Naive thymus-derived CD4-positive, alpha-beta T cell (primary cell): ENCODE results near the gene SMS. TPM values are rescaled to one million over a fixed set of nuclear protein-coding genes. Genes with fewer than 3 reads are reported as not detected.

Experiments
- ATAC-seq: fragments of 150-1000 bp; cut with Tn5 transposase; 2 replicates; pipeline ENCODE4 v1.10.0; 2021; ENCODE audit warnings: mild to moderate bottlenecking, moderate library complexity
- CTCF ChIA-PET: fragments of 350-600 bp; sonication (Branson Sonifier 250); formaldehyde crosslinking; loops from one replicate; lab custom pipeline; 2021; ENCODE audit warnings: antibody characterized with exemption; lab: Charles Lee
- POLR2A ChIA-PET: fragments of 350-600 bp; sonication (Branson Sonifier 250); formaldehyde crosslinking; loops from one replicate; lab custom pipeline; 2021; ENCODE audit warnings: antibody characterized with exemption, inconsistent platforms; lab: Charles Lee
- DNase-seq, 9 donors: peaks; one replicate each; pipeline versions ENCODE4 v3.0.0 to v3.0.0-alpha.2; 2020 to 2022; ENCODE audit warnings: mixed read lengths in 1 of 9
- H3K27ac ChIP-seq: one replicate; pipeline ENCODE4 v1.7.0; 2013; ENCODE audit warnings: mild to moderate bottlenecking, low read depth, low read length, moderate library complexity
- H3K27me3 ChIP-seq, 2 donors: one replicate each; pipeline ENCODE4 v1.7.0; 2013; ENCODE audit warnings: low read length in 2 of 2, mild to moderate bottlenecking in 2 of 2, moderate library complexity in 2 of 2; ENCODE audit not compliant: control insufficient read depth in 2 of 2, insufficient read depth in 2 of 2
- H3K36me3 ChIP-seq, 3 experiments: 1 replicate in 2 of 3; 2 replicates in 1 of 3; pipeline ENCODE4 v1.7.0; 2013; ENCODE audit warnings: low read length in 3 of 3, mild to moderate bottlenecking in 3 of 3, moderate library complexity in 1 of 3; ENCODE audit not compliant: insufficient read depth in 3 of 3, control insufficient read depth in 2 of 3
- H3K4me1 ChIP-seq, 2 donors: one replicate each; pipeline ENCODE4 v1.7.0; 2013; ENCODE audit warnings: low read length in 2 of 2, mild to moderate bottlenecking in 2 of 2, moderate library complexity in 1 of 2; ENCODE audit not compliant: control insufficient read depth in 2 of 2, insufficient read depth in 2 of 2
- H3K4me3 ChIP-seq: 2 replicates; pipeline ENCODE4 v1.7.0; 2013; ENCODE audit warnings: mild to moderate bottlenecking, low read length
- H3K9me3 ChIP-seq, 3 experiments: 1 replicate in 2 of 3; 2 replicates in 1 of 3; pipeline ENCODE4 v1.7.0; 2013; ENCODE audit warnings: low read length in 3 of 3; ENCODE audit not compliant: control insufficient read depth in 2 of 3
- H3K27ac Mint-ChIP-seq, 9 donors: one replicate each; pipeline ENCODE4 v1.8.0; 2020 to 2022; ENCODE audit warnings: mixed read lengths in 9 of 9, mild to moderate bottlenecking in 8 of 9, moderate library complexity in 5 of 9, inconsistent platforms in 2 of 9
- H3K27me3 Mint-ChIP-seq, 5 donors: one replicate each; pipeline ENCODE4 v1.8.0; 2021 to 2022; ENCODE audit warnings: mixed read lengths in 5 of 5, mild to moderate bottlenecking in 1 of 5
- H3K36me3 Mint-ChIP-seq, 5 donors: one replicate each; pipeline ENCODE4 v1.8.0; 2020 to 2022; ENCODE audit warnings: mixed read lengths in 5 of 5, mild to moderate bottlenecking in 3 of 5, inconsistent platforms in 1 of 5
- H3K4me1 Mint-ChIP-seq, 7 donors: one replicate each; pipeline ENCODE4 v1.8.0; 2020 to 2022; ENCODE audit warnings: mixed read lengths in 7 of 7, mild to moderate bottlenecking in 3 of 7, inconsistent platforms in 1 of 7
- H3K4me3 Mint-ChIP-seq, 10 donors: one replicate each; pipeline ENCODE4 v1.8.0; 2020 to 2022; ENCODE audit warnings: mild to moderate bottlenecking in 10 of 10, mixed read lengths in 10 of 10, moderate library complexity in 6 of 10, inconsistent platforms in 2 of 10
- H3K9me3 Mint-ChIP-seq, 11 donors: one replicate each; pipeline ENCODE4 v1.8.0; 2020 to 2022; ENCODE audit warnings: mixed read lengths in 11 of 11, mild to moderate bottlenecking in 4 of 11, inconsistent platforms in 1 of 11, moderate library complexity in 1 of 11
- intact Hi-C, 2 donors: fragments of 100-400 bp; cut with micrococcal nuclease; formaldehyde crosslinking; loops; one replicate each; pipeline ENCODE4 v1.15.1; 2023
- polyA plus RNA-seq, 2 donors: library from polyadenylated mRNA; unstranded; fragments of 300-500 nt; fragmentation: Illumina TruSeq; gene quantifications; one replicate each; pipeline ENCODE4 v1.2.3, GENCODE V29; 2021
- total RNA-seq, 6 experiments: library from RNA in 5 of 6; stranded (reverse) in 5 of 6; gene quantifications; 1 replicate in 5 of 6; 2 replicates in 1 of 6; pipeline ENCODE4 v1.2.3 and lab custom pipeline; 2021 to 2026

SMS gene
- total and polyA plus RNA-seq, 7 experiments from 2014 or later: 14.7 to 57.4 (median 20.4) TPM

GRCh38 chrX:21972721-21973120 lies 32.2 kb downstream of the SMS start:
- H3K4me3 ChIP-seq: no peak overlapping the region
- no peak overlapping the region for H3K27ac ChIP-seq
- Mint-ChIP-seq H3K27me3 (no peaks in the 10 kb centered on the region), H3K36me3 (peaks cover 0 to 11% (median 5%) of the 10 kb centered on the region in 5 donors), H3K27ac (peak overlapping the region; percentile 82 to 98 (median 94)), H3K9me3 (no peaks in the 10 kb centered on the region), H3K4me3 (peak overlapping the region in 9 of 10 donors; percentile 30 to 82 (median 61)), H3K4me1 (peaks cover 0 to 37% (median 26%) of the 10 kb centered on the region in 7 donors)
- peaks cover 0 to 4% (median 0%) of the 10 kb centered on the region in 3 experiments for H3K36me3 ChIP-seq
- CTCF ChIA-PET: no interaction called here
- DNase-seq (peak in 7 of 9 donors; percentile 11 to 48 (median 31)), ATAC-seq (peak; percentile 83)
- POLR2A ChIA-PET: no interaction called here
- H3K4me1 ChIP-seq: peaks cover 10% of the 10 kb centered on the region in 2 donors
- H3K27me3 ChIP-seq: no peaks in the 10 kb centered on the region
- no peaks in the 10 kb centered on the region for H3K9me3 ChIP-seq
- intact Hi-C loops: loop anchor here in 1 of 2 donors (5.0 to 10.0 kb wide), 3 partner anchors 45 to 1708 kb away; partner anchors contain the start of gene RPS6KA3

GRCh38 chrX:21973321-21974010 lies 33.0 kb downstream of the SMS start:
- Mint-ChIP-seq H3K4me1 (peaks cover 0 to 37% (median 26%) of the 10 kb centered on the region in 7 donors), H3K4me3 (peak overlapping the region; percentile 70 to 90 (median 82)), H3K9me3 (no peaks in the 10 kb centered on the region), H3K27ac (peak overlapping the region; percentile 94 to 98 (median 95)), H3K27me3 (no peaks in the 10 kb centered on the region), H3K36me3 (peaks cover 0 to 13% (median 7%) of the 10 kb centered on the region in 5 donors)
- Histone ChIP-seq H3K4me1 (peaks cover 10% of the 10 kb centered on the region in 2 donors), H3K36me3 (peaks cover 0 to 4% (median 0%) of the 10 kb centered on the region in 3 experiments), H3K27ac (peak overlapping the region; percentile 61), H3K4me3 (peak overlapping the region; percentile 15), H3K9me3 (no peaks in the 10 kb centered on the region), H3K27me3 (no peaks in the 10 kb centered on the region)
- ChIA-PET POLR2A (no interaction called here), CTCF (no interaction called here)
- intact Hi-C loops: loop anchor here (1.0 to 10.0 kb wide), 6 partner anchors 12 to 1709 kb away; partner anchors contain the start of genes MBTPS2 (in 2 of the 2), RPS6KA3 (in 1 of the 2) and SMS (in 1 of the 2)
- ATAC-seq (no peak), DNase-seq (no peak)

- peaks cover 0 to 37% (median 26%) of the 10 kb centered on the region in 7 donors for H3K4me1 Mint-ChIP-seq
- Histone ChIP-seq H3K27ac (peak overlapping the region; percentile 61), H3K4me3 (peak overlapping the region; percentile 15), H3K9me3 (no peaks in the 10 kb centered on the region), H3K36me3 (peaks cover 0 to 4% (median 0%) of the 10 kb centered on the region in 3 experiments), H3K27me3 (no peaks in the 10 kb centered on the region), H3K4me1 (peaks cover 10% of the 10 kb centered on the region in 2 donors)
- ATAC-seq (peak; percentile 61), DNase-seq (peak in 6 of 9 donors; percentile 10 to 25 (median 18))
- ChIA-PET CTCF (interaction anchor here (1.2 to 1.9 kb wide), 2 partner anchors 11 to 263 kb away, joined by 3 to 9 read pairs; no protein-coding TSS in a partner anchor), POLR2A (no interaction called here)
- peaks cover 0 to 13% (median 8%) of the 10 kb centered on the region in 5 donors for H3K36me3 Mint-ChIP-seq
- H3K27me3 Mint-ChIP-seq: no peaks in the 10 kb centered on the region
- peak overlapping the region; percentile 94 to 98 (median 95) for H3K27ac Mint-ChIP-seq
- H3K4me3 Mint-ChIP-seq: peak overlapping the region; percentile 70 to 90 (median 82)
- H3K9me3 Mint-ChIP-seq: no peaks in the 10 kb centered on the region
- intact Hi-C loops: loop anchor here (1.0 to 10.0 kb wide), 6 partner anchors 11 to 1709 kb away; partner anchors contain the start of genes MBTPS2 (in 2 of the 2), RPS6KA3 (in 1 of the 2) and SMS (in 1 of the 2)
Measured at GRCh38 chrX:21974011-21974385, 33.5 kb downstream of the SMS start.

- Histone ChIP-seq H3K36me3 (peaks cover 0 to 4% (median 0%) of the 10 kb centered on the region in 3 experiments), H3K27ac (no peak overlapping the region), H3K4me1 (peaks cover 10% of the 10 kb centered on the region in 2 donors), H3K9me3 (no peaks in the 10 kb centered on the region), H3K4me3 (no peak overlapping the region), H3K27me3 (no peaks in the 10 kb centered on the region)
- H3K27me3 Mint-ChIP-seq: no peaks in the 10 kb centered on the region
- ChIA-PET CTCF (interaction anchor here (0.6 to 1.9 kb wide), 3 partner anchors 10 to 264 kb away, joined by 3 to 9 read pairs (median 4); no protein-coding TSS in a partner anchor), POLR2A (no interaction called here)
- H3K9me3 Mint-ChIP-seq: peaks cover 0 to 2% (median 0%) of the 10 kb centered on the region in 11 donors
- intact Hi-C loops: loop anchor here (2.0 to 10.0 kb wide), 2 partner anchors 34 to 1710 kb away; partner anchors contain the start of genes RPS6KA3 (in 1 of the 2) and SMS (in 1 of the 2)
- H3K36me3 Mint-ChIP-seq: peaks cover 0 to 17% (median 6%) of the 10 kb centered on the region in 5 donors
- DNase-seq: no peak
- H3K4me1 Mint-ChIP-seq: peaks cover 0 to 37% (median 26%) of the 10 kb centered on the region in 7 donors
- peak overlapping the region in 1 of 10 donors; percentile 19 for H3K4me3 Mint-ChIP-seq
- peak overlapping the region in 1 of 9 donors; percentile 23 for H3K27ac Mint-ChIP-seq
- ATAC-seq: no peak
Measured at GRCh38 chrX:21975242-21975641, 34.7 kb downstream of the SMS start.

- peaks cover 0 to 16% (median 6%) of the 10 kb centered on the region in 5 donors for H3K36me3 Mint-ChIP-seq
- DNase-seq (no peak), ATAC-seq (no peak)
- H3K9me3 Mint-ChIP-seq: peaks cover 0 to 2% (median 0%) of the 10 kb centered on the region in 11 donors
- ChIA-PET CTCF (interaction anchor here (1.9 kb wide), 1 partner anchor 9 kb away, joined by 9 read pairs; no protein-coding TSS in a partner anchor), POLR2A (no interaction called here)
- H3K27me3 ChIP-seq: no peaks in the 10 kb centered on the region
- no peaks in the 10 kb centered on the region for H3K9me3 ChIP-seq
- H3K36me3 ChIP-seq: peaks cover 0 to 4% (median 0%) of the 10 kb centered on the region in 3 experiments
- H3K4me1 Mint-ChIP-seq: peaks cover 0 to 37% (median 26%) of the 10 kb centered on the region in 7 donors
- H3K4me3 ChIP-seq: no peak overlapping the region
- H3K27me3 Mint-ChIP-seq: no peaks in the 10 kb centered on the region
- peaks cover 10% of the 10 kb centered on the region in 2 donors for H3K4me1 ChIP-seq
- H3K4me3 Mint-ChIP-seq: no peak overlapping the region
- no peak overlapping the region for H3K27ac ChIP-seq
- H3K27ac Mint-ChIP-seq: peak overlapping the region in 2 of 9 donors; percentile 23 to 25
- intact Hi-C loops: loop anchor here (2.0 to 10.0 kb wide), 2 partner anchors 35 to 1711 kb away; partner anchors contain the start of genes RPS6KA3 (in 1 of the 2) and SMS (in 1 of the 2)
Measured at GRCh38 chrX:21975812-21976211, 35.3 kb downstream of the SMS start.

GRCh38 chrX:21978346-21978745 lies 37.8 kb downstream of the SMS start:
- Mint-ChIP-seq H3K27me3 (no peaks in the 10 kb centered on the region), H3K27ac (no peak overlapping the region), H3K4me3 (no peak overlapping the region), H3K4me1 (peaks cover 0 to 21% (median 13%) of the 10 kb centered on the region in 7 donors), H3K36me3 (peaks cover 0 to 14% (median 6%) of the 10 kb centered on the region in 5 donors), H3K9me3 (peaks cover 0 to 2% (median 0%) of the 10 kb centered on the region in 11 donors)
- ChIA-PET CTCF (no interaction called here), POLR2A (no interaction called here)
- peaks cover 6 to 10% of the 10 kb centered on the region in 2 donors for H3K4me1 ChIP-seq
- no peaks in the 10 kb centered on the region for H3K27me3 ChIP-seq
- peaks cover 0 to 4% (median 0%) of the 10 kb centered on the region in 3 experiments for H3K36me3 ChIP-seq
- H3K4me3 ChIP-seq: no peak overlapping the region
- ATAC-seq (no peak), DNase-seq (no peak)
- no peak overlapping the region for H3K27ac ChIP-seq
- intact Hi-C loops: loop anchor here in 1 of 2 donors (10.0 kb wide), 1 partner anchor 1714 kb away; the partner anchor contains the start of gene RPS6KA3
- no peaks in the 10 kb centered on the region for H3K9me3 ChIP-seq
